Hepatocyte (in vitro differentiated cells): ENCODE measurements around the gene RBFOX2. TPM values are rescaled to one million over a fixed set of nuclear protein-coding genes. Genes with fewer than 3 reads are reported as not detected.

Experiments
- DNase-seq: peaks from one replicate; pipeline ENCODE4 v3.0.0-alpha.2; 2016; ENCODE audit warnings: low spot score
- H2AFZ ChIP-seq: fragments of 200-600 bp; sonication (generic); 2 replicates; pipeline ENCODE4 v1.6.0; 2016; ENCODE audit warnings: antibody characterized with exemption, mild to moderate bottlenecking
- H3K27ac ChIP-seq: fragments of 200-600 bp; sonication (generic); 2 replicates; pipeline ENCODE4 v1.5.1; 2016; ENCODE audit warnings: mild to moderate bottlenecking
- H3K27me3 ChIP-seq: fragments of 200-600 bp; sonication (generic); 2 replicates; pipeline ENCODE4 v1.6.1; 2016
- H3K36me3 ChIP-seq: fragments of 200-600 bp; sonication (generic); replicated peaks from 2 replicates; pipeline ENCODE4 v1.5.1; 2016; ENCODE audit warnings: low read depth; ENCODE audit not compliant: insufficient read depth
- H3K4me1 ChIP-seq: fragments of 200-600 bp; sonication (generic); 2 replicates; pipeline ENCODE4 v1.5.1; 2016; ENCODE audit warnings: mild to moderate bottlenecking, moderate library complexity; ENCODE audit not compliant: insufficient read depth
- H3K4me2 ChIP-seq: fragments of 200-600 bp; sonication (generic); 2 replicates; pipeline ENCODE4 v1.6.0; 2016
- H3K4me3 ChIP-seq: fragments of 200-600 bp; sonication (generic); 2 replicates; pipeline ENCODE4 v1.5.1; 2016; ENCODE audit warnings: mild to moderate bottlenecking
- H3K79me2 ChIP-seq: fragments of 200-600 bp; sonication (generic); 2 replicates; pipeline ENCODE4 v1.6.0; 2017; ENCODE audit warnings: mild to moderate bottlenecking
- H3K9me2 ChIP-seq: fragments of 200-600 bp; sonication (generic); replicated peaks from 2 replicates; pipeline ENCODE4 v1.6.0; 2017; ENCODE audit warnings: mild to moderate bottlenecking; ENCODE audit not compliant: insufficient read depth
- H3K9me3 ChIP-seq: fragments of 200-600 bp; sonication (generic); 2 replicates; pipeline ENCODE4 v1.5.1; 2016; ENCODE audit warnings: low read depth, mild to moderate bottlenecking
- H4K20me1 ChIP-seq: fragments of 200-600 bp; sonication (generic); 2 replicates; pipeline ENCODE4 v1.6.0; 2016; ENCODE audit warnings: mild to moderate bottlenecking; ENCODE audit not compliant: insufficient read depth, poor library complexity, severe bottlenecking
- CTCF ChIP-seq: fragments of 200-600 bp; sonication (generic); IDR thresholded peaks from 2 replicates; pipeline ENCODE4 v1.5.1; 2016; ENCODE audit warnings: antibody characterized with exemption, mild to moderate bottlenecking; ENCODE audit not compliant: poor library complexity
- EZH2 ChIP-seq: fragments of 200-600 bp; sonication (generic); IDR thresholded peaks from 2 replicates; pipeline ENCODE4 v1.6.1; 2016; ENCODE audit warnings: antibody characterized with exemption, mild to moderate bottlenecking, borderline replicate concordance
- EZH2phosphoT487 ChIP-seq: fragments of 200-600 bp; sonication (generic); IDR thresholded peaks from one replicate; pipeline ENCODE4 v1.6.1; 2018; ENCODE audit warnings: antibody characterized with exemption, mild to moderate bottlenecking, low read depth, moderate library complexity; ENCODE audit not compliant: unreplicated experiment, severe bottlenecking
- WGBS: methylation state at CpG from one replicate; pipeline ENCODE4 v1.1.6; 2016; ENCODE audit warnings: low lambda C conversion rate; ENCODE audit errors: missing lambda C conversion rate; 5-methylcytosine and 5-hydroxymethylcytosine counted together
- polyA plus RNA-seq: library from polyadenylated mRNA; unstranded; fragments of >200 nt; fragmentation: Nextera tagmentation; extraction: Ambion mirVana; gene quantifications from 2 replicates; pipeline ENCODE4 v1.2.1, GENCODE V29; 2016
- total RNA-seq: library from RNA; depleted of rRNA; stranded (reverse); fragments of >200 nt; gene quantifications from 2 replicates; pipeline ENCODE4 v1.2.3, GENCODE V29; 2014

The RBFOX2 gene
- total and polyA plus RNA-seq, 2 experiments from 2014 or later, result 76.7 to 133 TPM

DNA sequence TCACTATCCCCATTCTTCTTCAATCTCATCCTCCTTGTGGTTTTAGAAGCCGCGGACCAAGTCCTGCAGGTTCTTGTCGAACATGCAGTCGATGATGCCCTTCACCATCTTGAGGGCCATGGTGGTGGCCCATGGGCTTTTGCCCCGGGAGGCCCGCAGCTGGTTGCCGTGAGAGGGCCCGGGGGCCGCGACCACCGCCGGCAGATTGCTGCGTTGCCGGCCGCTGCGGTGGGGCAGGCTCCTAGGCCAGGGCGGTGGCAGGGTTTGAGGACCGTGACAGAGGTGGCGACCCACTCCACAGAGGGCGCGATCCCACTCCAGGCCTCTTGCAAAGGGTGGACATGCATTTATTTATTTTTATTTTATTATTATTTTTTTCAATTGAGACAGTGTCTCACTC lies 244.0 kb downstream of the RBFOX2 start:
- H3K4me1 ChIP-seq, result no peaks in the 10 kb centered on the region
- no peak overlapping the region for H3K4me2 ChIP-seq
- H3K9me3 ChIP-seq, result no peaks in the 10 kb centered on the region
- TF ChIP-seq EZH2phosphoT487, result no peak
- no peak for TF ChIP-seq EZH2
- no peak for TF ChIP-seq CTCF
- H3K36me3 ChIP-seq, result no peaks in the 10 kb centered on the region
- DNase-seq, result no peak
- H3K27ac ChIP-seq, result no peak overlapping the region
- H3K4me3 ChIP-seq, result no peak overlapping the region
- no peak overlapping the region for H2AFZ ChIP-seq
- 99% methylated on average over 21 of the region's 21 CpGs for WGBS
- no peaks in the 10 kb centered on the region for H3K9me2 ChIP-seq
- peaks cover 91% of the 10 kb centered on the region for H3K79me2 ChIP-seq
- H3K27me3 ChIP-seq, result no peaks in the 10 kb centered on the region
- peaks cover 60% of the 10 kb centered on the region for H4K20me1 ChIP-seq

DNA sequence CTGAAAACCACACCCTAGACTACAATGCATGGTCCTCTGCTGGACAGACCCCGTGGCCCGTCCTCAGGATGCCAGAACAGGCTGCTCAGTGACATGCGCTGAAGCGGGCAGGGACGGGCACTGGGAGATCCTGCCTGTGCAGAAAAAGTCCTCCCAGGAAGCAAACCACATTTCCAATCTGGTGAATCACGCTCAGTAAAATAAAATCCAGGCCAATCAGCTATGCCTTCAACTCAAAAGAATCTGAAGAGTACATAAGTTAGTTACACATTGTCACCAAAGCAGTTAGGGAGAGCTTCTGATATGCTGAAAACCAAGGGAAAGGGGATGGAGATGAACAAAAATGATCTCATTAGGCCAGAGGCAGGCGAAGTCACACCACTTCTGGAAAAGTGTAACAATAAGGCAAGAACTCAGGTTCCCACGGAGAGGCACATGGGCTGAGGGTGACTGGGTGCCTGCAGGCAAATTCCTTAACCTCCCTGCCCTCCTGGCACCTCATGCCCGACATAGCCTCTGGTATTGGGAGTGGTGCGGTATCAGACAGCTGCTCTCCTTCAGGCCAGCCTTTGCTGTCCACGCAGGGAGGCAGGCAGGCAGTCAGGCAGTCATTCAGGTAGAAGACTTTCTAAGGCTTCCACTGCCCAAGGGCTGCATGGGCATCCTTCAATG lies 244.5 kb downstream of the RBFOX2 start:
- no peak overlapping the region for H2AFZ ChIP-seq
- no peak overlapping the region for H3K4me3 ChIP-seq
- H3K9me2 ChIP-seq, result no peaks in the 10 kb centered on the region
- no peak for DNase-seq
- peaks cover 60% of the 10 kb centered on the region for H4K20me1 ChIP-seq
- H3K36me3 ChIP-seq, result no peaks in the 10 kb centered on the region
- H3K27ac ChIP-seq, result no peak overlapping the region
- H3K79me2 ChIP-seq, result peaks cover 87% of the 10 kb centered on the region
- H3K27me3 ChIP-seq, result no peaks in the 10 kb centered on the region
- no peaks in the 10 kb centered on the region for H3K9me3 ChIP-seq
- WGBS, result 90% methylated on average over 11 of the region's 11 CpGs
- no peaks in the 10 kb centered on the region for H3K4me1 ChIP-seq
- TF ChIP-seq CTCF (no peak), EZH2 (no peak), EZH2phosphoT487 (no peak)
- H3K4me2 ChIP-seq, result no peak overlapping the region

DNA sequence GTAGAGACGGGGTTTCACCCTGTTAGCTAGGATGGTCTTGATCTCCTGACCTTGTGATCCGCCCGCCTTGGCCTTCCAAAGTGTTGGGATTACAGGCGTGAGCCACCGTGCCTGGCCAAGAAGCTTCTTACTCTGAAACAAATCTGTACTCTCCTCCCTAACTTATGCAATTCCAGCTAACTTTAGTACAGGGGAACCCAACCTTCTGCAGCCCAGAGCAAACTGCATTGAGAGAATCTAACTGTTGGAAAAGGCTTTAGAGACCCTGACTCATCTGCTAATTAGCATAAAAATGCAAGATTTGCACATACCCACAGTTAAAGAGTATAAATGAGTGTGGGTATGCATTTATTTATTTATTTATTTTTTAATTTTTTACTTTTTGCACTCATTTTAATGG lies 246.1 kb downstream of the RBFOX2 start:
- 96% methylated on average over 5 of the region's 5 CpGs for WGBS
- TF ChIP-seq CTCF, result no peak
- TF ChIP-seq EZH2, result no peak
- TF ChIP-seq EZH2phosphoT487, result no peak
- Histone ChIP-seq H3K4me3 (no peak overlapping the region), H3K9me2 (no peaks in the 10 kb centered on the region), H3K4me1 (no peaks in the 10 kb centered on the region), H3K4me2 (no peak overlapping the region), H4K20me1 (peaks cover 61% of the 10 kb centered on the region), H3K79me2 (peaks cover 78% of the 10 kb centered on the region), H3K36me3 (no peaks in the 10 kb centered on the region), H3K27me3 (no peaks in the 10 kb centered on the region), H2AFZ (no peak overlapping the region), H3K27ac (no peak overlapping the region), H3K9me3 (no peaks in the 10 kb centered on the region)
- no peak for DNase-seq
